HG02610 (cell line): Measurements from ENCODE around the gene OLFM4.

Source experiments
- ATAC-seq: cut with Tn5 transposase; IDR thresholded peaks from one replicate; pipeline ENCODE4 v1.9.1; 2021; ENCODE audit warnings: mild to moderate bottlenecking, moderate library complexity; ENCODE audit not compliant: unreplicated experiment

OLFM4 gene

GRCh38 chr13:53066411-53066810 is 37.8 kb downstream of the OLFM4 start:
- no peak for ATAC-seq

DNA sequence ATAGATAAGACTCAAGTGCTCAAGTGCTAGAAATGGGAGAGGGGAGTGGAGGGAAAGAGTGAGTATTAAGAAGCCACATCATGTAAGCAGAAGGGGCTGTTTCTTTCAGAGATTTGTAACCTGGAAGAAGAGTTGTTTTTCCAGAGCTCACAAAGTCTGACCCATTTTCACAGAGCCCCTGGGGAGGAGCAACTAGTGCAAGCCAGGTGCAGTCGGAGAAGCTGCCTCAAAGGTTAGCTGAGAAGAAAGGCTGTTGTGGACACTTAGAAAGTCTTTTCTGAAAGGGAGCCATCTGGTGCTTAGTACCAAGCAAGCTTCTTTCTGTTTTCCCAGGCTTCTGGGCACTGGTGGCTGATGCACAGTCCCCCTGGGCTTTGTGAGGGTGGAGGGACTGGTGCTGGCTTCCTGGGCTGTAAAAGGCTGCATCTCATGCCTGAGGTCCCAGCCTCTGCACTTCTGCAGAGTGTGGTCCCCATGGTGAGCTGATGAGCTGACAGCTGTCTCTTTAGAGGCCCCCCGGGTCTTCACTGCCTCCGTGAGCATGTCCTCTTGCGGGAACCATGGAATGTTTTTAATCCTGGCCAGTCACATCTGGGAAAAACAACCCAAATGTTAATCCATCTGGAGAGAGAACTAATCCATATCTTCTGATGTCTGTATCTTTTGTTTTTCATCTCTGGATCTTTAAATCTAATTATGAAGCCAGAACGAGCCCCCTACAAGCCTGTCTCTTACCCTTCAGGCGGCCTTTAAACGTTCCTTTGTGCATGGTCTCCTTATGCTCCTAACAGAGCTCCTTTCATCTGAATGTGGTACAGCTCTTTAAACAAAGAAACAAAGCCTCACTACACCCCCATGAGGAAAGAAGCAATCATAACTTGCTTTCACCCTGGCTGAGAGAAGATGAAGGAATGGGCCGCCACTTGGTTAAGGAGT is 40.2 kb downstream of the OLFM4 start:
- ATAC-seq = no peak

DNA sequence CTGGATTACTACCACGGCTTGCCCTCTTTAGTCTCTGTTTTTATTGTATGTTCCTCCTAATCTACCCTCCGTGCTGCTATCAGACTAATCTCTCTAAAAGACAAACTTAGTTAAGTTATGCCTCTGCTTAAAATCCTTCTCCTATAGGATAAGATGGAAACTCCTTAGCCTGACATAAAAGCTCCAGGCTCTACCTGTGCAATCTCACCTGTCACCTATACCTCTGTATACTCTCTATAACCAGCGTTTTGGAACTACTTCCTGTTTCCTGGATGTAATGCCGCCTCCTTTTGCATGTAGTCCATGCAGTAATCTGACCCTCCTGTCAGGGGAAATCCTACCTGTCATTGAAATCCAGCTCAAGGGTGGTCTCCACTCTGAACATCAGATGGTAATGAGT is 41.2 kb downstream of the OLFM4 start:
- ATAC-seq = no peak

DNA sequence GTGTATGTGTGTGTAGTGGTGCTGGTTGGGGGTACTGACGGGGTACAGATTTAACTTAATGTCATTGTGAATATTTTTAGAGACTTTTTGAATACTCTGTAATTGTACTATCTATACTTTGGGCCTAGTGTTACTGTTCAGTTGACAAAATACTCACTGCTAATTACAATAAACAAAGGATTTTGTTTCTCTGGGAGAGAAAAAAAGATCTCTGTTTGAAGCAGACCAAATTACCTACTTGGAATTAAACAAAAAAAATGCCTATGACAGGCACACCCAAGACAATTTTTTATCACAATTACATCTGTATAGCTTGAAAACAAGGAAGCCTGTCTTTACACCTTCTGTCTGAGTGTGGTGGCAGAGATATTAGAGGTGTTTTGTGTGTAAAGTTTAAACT is 45.1 kb downstream of the OLFM4 start:
- no peak for ATAC-seq

DNA sequence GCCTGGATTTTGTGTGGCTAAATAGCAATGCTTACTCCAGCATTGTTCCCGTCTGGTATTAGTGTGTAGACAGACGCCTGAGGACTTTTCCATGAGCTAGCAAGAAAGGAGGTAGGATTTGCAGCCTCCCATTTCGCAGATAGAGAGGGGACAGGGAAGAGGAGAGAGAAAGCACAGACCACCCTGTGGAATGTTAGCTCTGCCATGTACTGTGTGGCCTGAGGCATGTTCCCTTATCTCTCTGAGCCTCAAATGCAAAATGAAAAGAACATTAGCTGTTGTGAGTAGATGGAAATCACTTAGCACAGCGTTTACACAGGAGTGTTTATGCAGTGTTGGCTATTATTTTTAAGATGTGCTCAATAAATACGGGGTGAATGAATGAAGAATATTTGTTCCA is 45.5 kb downstream of the OLFM4 start:
- no peak for ATAC-seq

DNA sequence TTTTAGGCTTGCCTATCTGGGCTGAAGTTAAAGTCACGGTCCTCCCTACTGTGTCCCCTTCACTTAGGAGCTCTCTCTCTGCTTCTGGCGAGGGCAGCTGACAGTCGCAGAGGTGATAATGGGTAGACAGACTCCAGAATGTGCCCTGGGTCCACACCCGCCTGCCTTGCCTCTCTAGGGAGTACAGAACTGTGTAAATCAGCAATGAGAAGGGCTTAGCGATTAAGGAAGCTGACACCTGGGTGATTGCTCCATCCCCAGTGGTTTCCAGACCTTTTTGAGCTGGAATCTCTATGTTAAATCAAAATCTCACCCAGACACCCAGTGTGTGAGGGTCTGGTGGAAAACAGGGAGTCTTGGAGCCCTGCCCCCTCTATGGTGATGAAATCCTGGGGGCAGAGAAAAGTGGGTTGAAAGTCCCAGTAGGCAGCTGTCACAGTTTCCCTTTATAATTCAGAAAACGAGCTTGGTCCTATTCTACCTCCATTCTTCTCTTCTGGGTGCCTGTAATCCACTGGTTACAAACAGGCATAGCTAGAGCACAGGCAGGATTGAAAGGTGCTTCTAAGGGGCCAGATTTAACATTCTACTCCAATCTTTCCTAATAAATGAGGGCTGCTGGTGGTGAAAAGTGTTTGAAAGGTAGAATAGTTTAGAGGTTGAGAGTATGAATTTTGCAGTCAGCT is 46.9 kb downstream of the OLFM4 start:
- no peak for ATAC-seq

DNA sequence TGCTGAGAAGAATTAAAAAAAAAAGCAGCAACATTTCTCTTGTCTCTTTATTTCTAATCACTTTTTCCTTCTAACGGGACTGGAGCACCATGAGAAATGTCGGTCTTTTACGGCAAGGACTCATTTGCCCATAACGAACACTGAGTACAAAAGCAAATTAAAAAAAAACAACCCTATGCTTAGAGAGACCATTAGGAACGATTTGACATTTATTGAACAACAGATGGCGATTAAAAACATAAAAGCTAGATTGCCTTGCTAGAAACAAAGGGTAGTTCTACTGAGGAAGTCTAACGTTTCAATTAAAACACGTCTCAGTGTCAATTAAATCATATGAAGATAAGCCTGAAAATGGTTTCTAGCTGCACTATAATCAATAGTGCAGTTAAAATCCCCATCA is 51.1 kb downstream of the OLFM4 start:
- no peak for ATAC-seq

- no peak for ATAC-seq
Measured at GRCh38 chr13:53088871-53089270, 60.3 kb downstream of the OLFM4 start.

DNA sequence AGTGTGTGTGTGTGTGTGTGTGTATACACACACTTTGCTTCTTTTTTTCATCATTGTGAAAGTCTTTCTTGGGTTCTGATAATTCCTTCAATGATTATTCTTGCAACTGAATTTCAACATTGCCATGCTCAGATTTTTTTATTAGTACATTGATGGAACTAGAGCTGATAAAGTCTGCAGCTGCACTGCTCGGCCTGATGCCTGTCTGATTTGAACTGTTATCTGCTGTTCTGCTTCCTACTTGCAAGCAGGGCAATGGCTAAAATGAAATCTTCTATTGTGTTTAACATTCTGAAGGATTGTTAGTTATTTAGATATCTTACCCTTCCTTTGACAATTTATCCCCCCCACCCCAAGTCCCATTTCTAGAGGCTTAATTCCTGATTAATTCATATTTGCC is 61.3 kb downstream of the OLFM4 start:
- no peak for ATAC-seq

- ATAC-seq = no peak
Measured at GRCh38 chr13:53090461-53090860, 61.8 kb downstream of the OLFM4 start.

DNA sequence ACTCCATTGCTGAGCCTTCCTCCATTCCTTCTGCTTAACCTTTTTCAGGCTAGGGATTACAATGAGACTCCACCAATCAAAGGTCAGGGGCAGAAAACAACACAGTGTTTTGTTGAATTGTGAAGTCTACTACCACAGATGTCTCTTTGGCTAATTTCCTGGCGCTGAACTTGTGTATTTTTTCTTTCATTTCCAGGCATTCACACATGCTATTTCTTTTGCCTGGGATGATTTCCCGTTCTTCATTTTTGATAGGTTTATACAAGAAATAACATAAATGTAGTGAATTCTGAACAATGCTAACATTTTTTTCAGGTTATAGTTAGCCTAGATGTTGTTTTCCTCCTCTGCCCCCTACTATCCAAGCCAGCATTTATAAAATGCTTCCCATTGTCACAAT is 64.3 kb downstream of the OLFM4 start:
- ATAC-seq = no peak

- no peak for ATAC-seq
Measured at GRCh38 chr13:53098455-53098854, 69.8 kb downstream of the OLFM4 start.

- no peak for ATAC-seq
Measured at GRCh38 chr13:53100394-53101063, 71.9 kb downstream of the OLFM4 start.
